ENCODE measurements around the gene RABGGTA. TPM values are rescaled to one million over a fixed set of nuclear protein-coding genes. Genes with fewer than 3 reads are reported as not detected.

Gene RABGGTA
- total RNA-seq, 1 donor from 2014 or later: 54.9 TPM

DNA sequence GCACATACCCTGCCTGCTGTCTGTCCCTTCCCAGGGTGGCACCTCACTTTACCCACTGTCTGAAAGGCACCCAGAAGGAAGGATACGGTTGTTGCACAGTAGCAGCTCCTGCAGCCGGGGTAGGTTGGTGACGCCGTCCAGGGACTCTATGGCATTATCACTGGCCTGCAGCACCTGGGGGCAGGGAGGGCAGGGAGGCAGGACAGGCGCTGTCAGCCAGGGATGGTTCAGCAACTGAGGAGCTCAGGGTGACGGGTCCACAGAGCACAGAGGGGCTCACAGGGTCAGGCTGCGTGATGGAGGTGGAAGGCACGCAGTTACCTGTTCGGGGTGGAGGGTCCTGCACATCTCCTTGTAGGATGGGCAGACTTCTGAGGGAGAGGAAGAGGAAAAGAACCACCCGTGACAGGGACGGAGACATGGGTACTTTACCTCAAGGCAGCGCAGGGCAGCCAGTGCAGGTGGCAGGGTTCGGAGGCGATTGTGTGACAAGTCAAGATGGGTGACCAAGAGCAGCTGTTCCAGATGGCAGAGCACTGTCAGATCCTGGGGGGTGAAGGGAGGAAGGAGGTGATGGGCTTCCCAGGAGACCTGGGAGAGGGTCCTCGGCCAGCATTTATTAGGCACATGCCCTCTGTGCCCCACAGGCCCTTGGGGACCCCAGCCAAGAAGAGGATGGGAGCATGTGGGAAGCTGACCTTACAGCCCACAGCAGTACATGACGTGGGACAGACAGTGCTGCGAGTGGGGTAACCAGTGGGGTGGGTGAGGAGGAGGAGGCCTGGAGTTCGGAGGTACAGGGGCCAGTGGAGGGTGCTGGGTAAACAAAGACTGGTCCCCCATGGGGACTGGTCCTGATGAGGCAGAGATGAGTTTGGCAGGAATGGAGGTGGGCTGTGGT lies 4.8 kb downstream of the RABGGTA start:
- H3K27ac ChIP-seq: no peak overlapping the region
- DNase-seq (ENCODE audit: low spot score in 2 of 2): no peak
- no peaks in the 10 kb centered on the region for H3K27me3 ChIP-seq
- TF ChIP-seq, protein P1, sequence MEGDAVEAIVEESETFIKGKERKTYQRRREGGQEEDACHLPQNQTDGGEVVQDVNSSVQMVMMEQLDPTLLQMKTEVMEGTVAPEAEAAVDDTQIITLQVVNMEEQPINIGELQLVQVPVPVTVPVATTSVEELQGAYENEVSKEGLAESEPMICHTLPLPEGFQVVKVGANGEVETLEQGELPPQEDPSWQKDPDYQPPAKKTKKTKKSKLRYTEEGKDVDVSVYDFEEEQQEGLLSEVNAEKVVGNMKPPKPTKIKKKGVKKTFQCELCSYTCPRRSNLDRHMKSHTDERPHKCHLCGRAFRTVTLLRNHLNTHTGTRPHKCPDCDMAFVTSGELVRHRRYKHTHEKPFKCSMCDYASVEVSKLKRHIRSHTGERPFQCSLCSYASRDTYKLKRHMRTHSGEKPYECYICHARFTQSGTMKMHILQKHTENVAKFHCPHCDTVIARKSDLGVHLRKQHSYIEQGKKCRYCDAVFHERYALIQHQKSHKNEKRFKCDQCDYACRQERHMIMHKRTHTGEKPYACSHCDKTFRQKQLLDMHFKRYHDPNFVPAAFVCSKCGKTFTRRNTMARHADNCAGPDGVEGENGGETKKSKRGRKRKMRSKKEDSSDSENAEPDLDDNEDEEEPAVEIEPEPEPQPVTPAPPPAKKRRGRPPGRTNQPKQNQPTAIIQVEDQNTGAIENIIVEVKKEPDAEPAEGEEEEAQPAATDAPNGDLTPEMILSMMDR (IDR thresholded peaks at IDR 0.05): no peak
- no peak overlapping the region for H3K4me3 ChIP-seq
- intact Hi-C loops (cut with DNase I): no loop called here
- H3K4me1 ChIP-seq: peaks cover 0 to 4% of the 10 kb centered on the region in 2 donors
- peaks cover 4 to 26% of the 10 kb centered on the region in 2 donors for H3K36me3 ChIP-seq
- no peaks in the 10 kb centered on the region for H3K9me3 ChIP-seq

DNA sequence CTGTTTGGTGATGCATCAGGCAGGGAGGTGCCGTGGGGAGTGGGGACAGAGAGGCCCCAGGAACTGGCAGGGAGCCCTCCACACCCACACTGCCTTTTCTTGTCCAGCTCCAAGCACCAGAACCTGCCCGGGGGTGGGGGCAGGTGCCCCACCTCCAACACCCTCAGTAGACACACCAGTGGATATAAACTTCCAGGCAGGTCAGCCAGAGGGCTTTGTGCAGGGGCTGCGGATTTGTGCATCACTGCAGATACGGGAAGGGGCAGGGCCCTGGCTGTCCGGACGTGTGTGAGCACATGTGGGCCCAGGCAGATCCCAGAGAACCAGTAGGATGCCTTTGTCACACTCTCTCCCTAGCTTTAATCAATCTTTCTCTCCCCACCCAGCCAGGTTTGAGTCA lies 7.1 kb downstream of the RABGGTA start:
- DNase-seq (ENCODE audit: low spot score in 2 of 2): no peak
- peaks cover 4 to 21% of the 10 kb centered on the region in 2 donors for H3K36me3 ChIP-seq
- intact Hi-C loops (cut with DNase I): no loop called here

DNA sequence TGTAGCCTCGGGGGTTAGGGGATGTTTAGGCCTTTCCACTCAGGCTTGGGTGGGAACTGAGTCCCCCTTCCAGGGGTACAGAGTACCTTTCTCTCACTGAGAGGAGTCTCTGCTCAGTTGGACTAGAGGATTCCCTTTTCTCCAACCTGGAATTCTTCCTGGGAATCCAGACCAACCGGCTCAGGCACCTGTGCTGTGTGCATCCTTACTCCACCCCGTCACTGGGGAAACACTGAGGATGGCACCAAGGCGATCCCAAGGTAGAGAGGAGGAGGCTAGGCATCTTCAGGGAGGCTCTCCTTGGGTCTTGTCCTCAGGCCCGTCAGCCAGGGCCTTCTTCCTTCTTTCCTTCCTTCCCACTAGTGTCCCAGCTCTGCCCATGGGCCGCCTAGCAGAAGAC lies 7.5 kb downstream of the RABGGTA start:
- Histone ChIP-seq H3K27me3 (no peaks in the 10 kb centered on the region), H3K4me3 (no peak overlapping the region), H3K36me3 (peaks cover 4 to 17% of the 10 kb centered on the region in 2 donors), H3K4me1 (no peaks in the 10 kb centered on the region), H3K27ac (no peak overlapping the region), H3K9me3 (no peaks in the 10 kb centered on the region)
- TF ChIP-seq, protein P1 (IDR thresholded peaks at IDR 0.05): no peak
- intact Hi-C loops (cut with DNase I): no loop called here
- no peak for DNase-seq (ENCODE audit: low spot score in 2 of 2)

More for the DNA sequence above, 7.1 kb downstream of the RABGGTA start:
- TF ChIP-seq, protein P1 (IDR thresholded peaks at IDR 0.05): no peak
- H3K27ac ChIP-seq: no peak overlapping the region
- no peak overlapping the region for H3K4me3 ChIP-seq
- no peaks in the 10 kb centered on the region for H3K9me3 ChIP-seq
- no peaks in the 10 kb centered on the region for H3K4me1 ChIP-seq
- H3K27me3 ChIP-seq: no peaks in the 10 kb centered on the region

DNA sequence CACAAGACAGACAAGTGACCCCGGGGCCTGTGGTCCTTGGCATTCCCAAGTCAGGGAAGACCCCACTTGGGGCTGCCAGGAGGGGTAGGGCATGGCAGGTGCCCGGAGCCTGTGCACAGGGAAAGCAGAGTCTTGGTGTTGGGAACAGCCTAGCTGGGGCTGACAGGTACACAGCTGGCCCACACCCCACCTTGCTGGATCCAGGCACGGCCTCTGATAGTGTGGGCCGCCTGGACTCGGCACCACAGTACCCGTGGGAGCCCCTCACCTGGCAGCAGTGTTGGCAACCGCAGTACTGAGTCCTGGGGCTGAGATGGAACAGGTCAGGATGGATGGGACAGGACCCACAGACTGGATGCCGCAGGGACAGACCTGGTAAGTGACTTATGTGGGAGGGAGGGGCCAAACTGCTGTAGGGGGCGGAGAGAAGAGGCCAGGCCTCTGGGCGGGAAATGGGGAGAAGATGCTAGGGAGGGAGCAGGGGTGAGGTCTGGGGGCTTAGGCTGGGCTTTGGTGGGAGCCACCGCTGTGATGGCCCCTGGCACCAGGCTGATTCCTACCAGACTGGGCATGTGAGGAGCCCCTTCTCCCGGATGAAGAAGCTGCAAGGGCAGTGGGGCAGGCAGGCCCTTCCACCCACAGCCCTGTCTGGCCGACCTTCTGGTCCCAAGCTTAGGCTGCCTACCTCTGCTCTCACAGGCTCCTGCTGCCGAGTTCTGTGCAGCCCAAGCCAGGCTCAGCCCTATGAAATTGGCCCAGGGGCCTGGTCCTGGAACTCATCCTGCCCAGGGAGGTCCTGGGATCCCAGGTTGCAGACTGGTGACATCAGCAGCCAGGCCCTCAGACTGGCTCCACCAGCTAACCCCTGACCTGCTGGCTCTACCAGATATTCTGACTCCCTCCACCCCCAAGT lies 8.3 kb downstream of the RABGGTA start, which contains the start of gene TGM1:
Gene TGM1, minus strand, starts transcription at position 357 of the 913 bp plus-strand sequence. CDS start 825 bp downstream, outside the sequence.
- no peak for DNase-seq (ENCODE audit: low spot score in 2 of 2)
- intact Hi-C loops (cut with DNase I): no loop called here
- H3K4me1 ChIP-seq: no peaks in the 10 kb centered on the region
- TF ChIP-seq, protein P1 (IDR thresholded peaks at IDR 0.05): no peak
- H3K9me3 ChIP-seq: no peaks in the 10 kb centered on the region
- H3K36me3 ChIP-seq: peaks cover 4 to 11% of the 10 kb centered on the region in 2 donors
- H3K4me3 ChIP-seq: no peak within 1 kb of the TSS
- no peaks in the 10 kb centered on the region for H3K27me3 ChIP-seq
- no peak within 1 kb of the TSS for H3K27ac ChIP-seq

DNA sequence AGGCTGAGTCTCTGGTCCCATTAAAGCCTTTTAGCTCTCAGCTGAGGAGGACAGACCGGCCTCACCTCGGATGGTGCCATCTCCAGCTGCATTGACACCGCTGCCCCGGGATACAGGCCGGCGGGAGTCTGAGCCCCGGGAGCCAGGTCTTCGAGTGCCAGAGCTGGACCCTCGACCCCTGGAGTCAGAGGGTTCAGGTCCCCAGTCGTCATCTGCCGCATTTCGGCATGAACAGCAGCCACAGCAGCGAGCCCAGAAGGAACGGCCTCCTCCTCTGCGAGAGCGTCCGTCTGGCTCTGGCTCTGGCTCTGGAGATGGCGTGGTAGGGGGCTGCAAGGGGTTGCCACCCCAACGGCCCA lies 9.4 kb downstream of the RABGGTA start:
- no peak for DNase-seq (ENCODE audit: low spot score in 2 of 2)
- Histone ChIP-seq H3K36me3 (peaks cover 0 to under 1% of the 10 kb centered on the region in 2 donors), H3K9me3 (no peaks in the 10 kb centered on the region), H3K4me3 (no peak overlapping the region), H3K27me3 (no peaks in the 10 kb centered on the region), H3K27ac (no peak overlapping the region), H3K4me1 (no peaks in the 10 kb centered on the region)
- TF ChIP-seq, protein P1 (IDR thresholded peaks at IDR 0.05): no peak
- intact Hi-C loops (cut with DNase I): no loop called here
